AG20443 (cell line): Measurements from ENCODE around the gene TMEM125.

Experiments used
- DNase-seq: peaks from one replicate; pipeline ENCODE4 v3.0.0; 2012; ENCODE audit warnings: low spot score, mixed read lengths

TMEM125 gene

GRCh38 chr1:43247256-43247921, 22.4 kb upstream of the TMEM125 start:
- DNase-seq = no peak

DNA sequence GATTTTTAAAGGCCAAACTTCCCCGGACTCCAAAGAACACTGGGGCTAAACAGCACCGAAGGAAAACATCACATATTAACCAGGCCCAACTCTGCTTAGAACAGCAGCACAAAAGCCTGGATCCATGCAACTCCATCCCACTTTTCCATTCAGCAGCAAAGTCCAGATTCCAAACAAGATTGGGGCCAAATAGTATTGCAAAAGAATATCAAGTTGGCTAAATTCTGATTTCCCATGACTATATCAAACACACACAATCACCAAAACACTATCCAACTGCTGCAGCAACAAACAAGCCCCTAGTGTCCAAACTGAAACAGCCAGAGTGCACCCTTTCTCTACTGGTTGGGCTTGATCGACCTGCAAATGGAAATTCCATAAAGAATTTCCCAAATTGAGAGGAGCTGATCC, 19.4 kb upstream of the TMEM125 start:
- DNase-seq = no peak

DNA sequence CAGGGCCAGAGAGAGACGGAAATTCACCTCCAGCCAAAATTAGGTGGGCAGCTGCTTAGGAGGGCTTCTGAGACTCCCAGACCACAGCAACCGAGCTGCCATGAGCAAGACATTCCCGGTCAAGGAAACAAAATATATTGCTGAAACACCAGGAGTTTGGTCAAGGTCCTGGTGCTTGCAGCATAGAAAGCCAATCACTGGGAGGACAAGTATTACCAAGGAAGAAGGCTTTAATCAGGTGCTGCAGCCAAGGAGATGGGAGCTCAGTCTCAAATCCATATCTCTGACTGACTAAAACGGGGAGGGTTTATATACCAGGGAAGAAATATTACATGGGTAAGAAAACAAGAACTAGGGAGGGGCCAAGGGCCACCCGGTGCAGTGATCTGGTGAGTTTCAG, 18.8 kb upstream of the TMEM125 start:
- no peak for DNase-seq

DNA sequence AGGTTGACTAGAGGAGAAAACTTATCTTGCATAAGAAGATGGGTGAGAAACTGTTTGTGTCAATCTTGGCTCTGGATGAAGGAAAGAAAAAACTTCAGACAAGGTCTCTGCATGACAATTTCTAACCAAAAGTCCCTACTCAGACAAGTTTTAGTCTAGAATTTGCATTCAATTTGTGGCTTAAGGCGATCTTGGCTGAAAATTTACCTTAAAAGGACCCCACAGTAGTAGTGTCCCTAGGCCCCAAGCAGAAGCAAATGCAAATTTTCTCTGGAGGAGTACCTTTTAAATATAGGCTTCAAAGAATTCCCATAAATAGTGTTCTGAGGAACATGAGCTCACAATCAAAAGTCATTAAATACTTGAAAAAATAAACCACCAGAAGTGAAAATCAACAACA, 17.6 kb upstream of the TMEM125 start:
- no peak for DNase-seq

DNA sequence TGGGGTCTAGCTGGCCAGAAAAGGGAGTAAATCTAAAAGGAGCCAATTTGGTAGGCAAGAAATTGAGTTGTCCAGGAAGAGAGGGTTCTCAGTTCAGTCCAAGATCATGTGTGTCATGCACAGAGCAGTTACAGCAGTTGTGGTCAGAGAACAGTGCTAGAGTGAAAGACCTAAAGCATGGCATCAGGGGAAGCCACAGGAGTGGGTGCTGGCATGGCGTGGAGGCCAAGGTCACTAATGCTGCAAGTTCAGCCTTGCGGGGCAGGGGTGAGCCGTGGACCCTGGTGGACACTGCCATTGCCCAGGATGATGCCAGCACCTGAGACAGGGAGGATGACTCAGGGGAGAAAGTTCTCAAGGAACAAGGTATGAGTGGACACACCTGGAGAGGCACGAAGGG, 16.6 kb upstream of the TMEM125 start:
- no peak for DNase-seq

GRCh38 chr1:43253876-43254275, 15.9 kb upstream of the TMEM125 start:
- DNase-seq = no peak

DNA sequence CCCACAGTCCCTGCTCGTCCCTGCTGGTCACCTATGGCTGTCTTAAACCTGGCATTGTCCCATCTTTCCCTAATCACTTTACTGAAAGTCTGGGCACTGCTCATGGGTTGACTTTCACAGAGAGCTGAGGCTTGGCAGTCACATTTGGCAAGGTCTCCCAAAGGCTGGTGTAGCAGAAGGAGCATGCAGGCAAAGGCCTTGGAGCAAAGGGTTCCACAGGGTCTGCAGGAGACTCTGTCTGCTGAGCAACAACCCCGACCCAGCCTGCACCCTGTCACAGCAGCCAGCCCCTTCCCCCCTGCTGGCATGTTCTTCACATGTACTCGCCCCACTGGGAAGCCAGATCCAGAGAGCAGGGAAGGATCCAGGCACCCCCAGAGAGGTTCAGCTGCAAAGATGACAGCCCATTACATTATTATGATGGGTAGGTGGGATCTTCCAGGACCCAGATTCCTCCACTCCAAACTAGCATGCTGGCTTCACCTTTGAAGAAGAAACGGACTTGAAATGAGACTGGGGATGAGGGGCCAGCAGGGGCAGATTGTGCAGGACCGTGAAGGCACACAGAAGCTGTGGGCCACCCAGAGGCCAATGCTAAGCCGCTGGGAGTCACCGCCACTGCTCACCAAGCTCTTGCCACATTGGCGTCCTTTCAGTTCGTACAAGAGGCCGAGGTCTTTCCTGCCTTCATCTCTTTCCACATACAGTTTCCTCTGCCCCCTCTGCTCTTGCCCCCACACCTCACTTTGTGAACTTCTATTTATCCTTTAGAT, 14.2 kb upstream of the TMEM125 start:
- no peak for DNase-seq

DNA sequence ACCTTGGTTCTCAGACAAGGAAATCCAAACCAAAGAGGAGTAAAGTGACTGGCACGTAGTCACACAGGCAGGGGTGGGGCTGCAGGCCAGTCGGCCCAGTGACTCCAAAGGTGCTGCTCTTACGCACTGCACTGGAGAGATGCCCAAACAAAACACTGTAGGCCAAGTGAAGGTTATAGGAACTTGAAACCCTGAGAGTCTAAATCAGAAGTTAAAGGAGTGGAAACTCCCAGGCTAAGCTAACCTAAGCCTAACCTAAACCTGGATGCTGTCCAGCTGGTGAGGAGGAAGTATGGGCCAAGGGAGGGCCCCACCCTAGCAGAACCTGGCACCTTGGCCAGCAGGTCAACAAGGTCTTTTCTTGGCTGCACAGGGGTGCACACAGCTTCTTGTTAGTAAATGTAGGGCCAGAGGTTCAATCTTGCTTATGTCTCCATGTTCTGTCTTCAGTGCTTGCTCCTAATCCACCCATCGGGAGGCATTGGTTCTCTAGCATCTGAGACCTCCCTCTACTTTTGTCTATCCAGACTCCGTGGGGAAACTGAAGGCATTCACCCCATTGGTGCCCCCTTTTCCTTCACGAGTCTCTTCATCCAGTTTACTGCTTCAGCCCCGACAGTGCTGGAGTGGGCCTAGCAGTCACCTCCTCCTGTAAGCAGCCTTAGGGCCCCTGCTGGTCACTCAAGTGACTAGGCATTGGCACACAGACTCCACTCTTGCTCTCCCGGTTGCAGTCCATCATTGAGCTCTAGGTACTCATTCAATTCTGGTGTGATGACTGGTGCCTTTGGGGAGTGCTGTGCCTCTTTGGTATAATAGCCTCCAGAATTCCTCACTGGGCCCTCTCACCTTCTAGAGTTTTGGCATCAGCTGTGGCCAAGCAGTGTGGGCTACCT, 12.9 kb upstream of the TMEM125 start:
- DNase-seq = no peak

- DNase-seq = no peak
These were observed 11.4 kb upstream of the TMEM125 start for GRCh38 chr1:43258370-43258769.

DNA sequence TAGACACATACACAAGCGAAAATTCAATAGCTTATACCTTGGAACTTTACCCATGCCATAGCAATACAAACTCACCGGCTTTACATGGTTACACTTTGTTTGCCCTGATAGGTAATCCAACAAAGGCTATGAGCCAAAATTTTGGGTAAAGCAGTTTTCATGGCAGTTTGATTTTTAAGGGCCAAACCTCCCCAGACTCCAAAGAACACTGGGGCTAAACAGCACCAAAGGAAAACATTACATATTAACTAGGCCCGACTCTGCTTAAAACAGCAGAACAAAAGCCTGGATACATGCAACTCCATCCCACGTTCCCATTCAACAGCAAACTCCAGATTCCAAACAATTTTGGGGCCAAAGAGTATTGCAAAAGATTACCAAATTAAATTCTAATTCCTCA, 4.4 kb upstream of the TMEM125 start:
- DNase-seq = no peak

DNA sequence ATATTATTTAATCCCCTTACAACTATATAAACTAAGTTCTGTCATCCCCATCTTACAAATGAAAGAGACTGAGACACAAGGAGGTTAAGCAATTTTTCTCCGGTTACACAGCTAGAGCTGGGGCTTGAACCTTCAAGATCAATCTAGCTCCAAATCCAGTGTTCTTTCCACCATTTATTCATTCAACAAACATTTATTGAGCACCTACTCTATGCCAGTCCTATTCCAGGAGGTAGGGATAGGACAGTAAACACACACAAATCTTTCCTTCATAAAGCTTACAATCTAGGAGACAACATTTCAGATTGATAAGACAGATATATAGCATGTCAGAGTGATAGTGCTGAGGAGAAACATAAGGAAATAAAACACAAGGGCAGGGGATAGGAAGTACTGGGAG, 2.9 kb upstream of the TMEM125 start:
- DNase-seq = no peak

DNA sequence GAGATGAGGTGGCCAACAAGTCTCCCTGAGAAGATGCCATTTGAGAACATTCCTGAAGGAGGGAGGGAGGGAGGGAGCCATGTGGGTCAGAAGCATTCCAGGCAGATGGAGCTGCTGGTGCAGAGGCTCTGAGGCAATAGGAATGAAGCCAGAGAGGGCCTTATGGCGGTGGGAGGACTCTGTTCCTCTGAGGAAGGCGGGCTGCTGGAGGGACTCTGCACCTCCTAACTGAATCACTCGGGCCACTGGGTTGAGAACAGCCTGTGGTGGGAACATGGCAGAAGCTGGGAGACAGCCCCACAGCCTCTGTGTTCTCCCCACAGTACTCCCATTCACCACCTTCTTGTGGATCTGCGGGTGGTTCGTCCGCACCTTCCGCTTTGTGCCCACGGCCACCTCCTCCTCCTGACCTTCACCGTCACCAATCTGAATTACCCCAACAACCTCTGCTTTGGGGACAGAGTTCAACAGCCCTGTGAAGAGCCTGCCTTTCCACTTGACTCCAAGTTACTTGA, 2.4 kb upstream of the TMEM125 start:
- DNase-seq = peak; percentile 88

DNA sequence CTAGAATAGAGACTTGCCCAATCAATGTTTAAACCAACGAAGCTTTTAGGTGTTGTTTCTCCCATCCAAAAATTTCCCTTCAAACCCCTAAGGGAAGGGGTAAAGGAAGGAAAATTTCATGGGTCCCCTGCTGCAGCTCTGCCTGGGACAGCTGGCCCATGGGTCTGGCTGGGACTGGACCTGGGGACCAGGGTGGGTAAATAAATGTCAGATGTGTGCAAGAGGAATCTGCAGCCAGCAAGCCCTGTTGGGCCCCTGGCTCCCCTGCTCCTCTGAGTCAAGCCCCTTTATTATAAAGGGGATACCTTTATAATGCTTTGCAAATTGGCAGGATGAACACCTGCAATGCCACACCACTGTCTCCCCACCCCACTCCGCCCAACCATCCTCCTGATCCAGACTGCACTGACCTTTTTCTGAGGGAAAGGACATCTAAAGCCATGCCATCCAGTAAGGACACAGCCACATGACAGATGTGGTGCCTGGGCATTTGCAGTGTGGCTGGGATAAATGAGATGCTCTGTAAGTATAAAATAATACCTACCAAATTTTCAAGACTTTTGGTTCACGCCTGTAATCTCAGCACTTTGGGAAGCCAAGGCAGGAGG, 1.9 kb upstream of the TMEM125 start:
- DNase-seq = no peak

DNA sequence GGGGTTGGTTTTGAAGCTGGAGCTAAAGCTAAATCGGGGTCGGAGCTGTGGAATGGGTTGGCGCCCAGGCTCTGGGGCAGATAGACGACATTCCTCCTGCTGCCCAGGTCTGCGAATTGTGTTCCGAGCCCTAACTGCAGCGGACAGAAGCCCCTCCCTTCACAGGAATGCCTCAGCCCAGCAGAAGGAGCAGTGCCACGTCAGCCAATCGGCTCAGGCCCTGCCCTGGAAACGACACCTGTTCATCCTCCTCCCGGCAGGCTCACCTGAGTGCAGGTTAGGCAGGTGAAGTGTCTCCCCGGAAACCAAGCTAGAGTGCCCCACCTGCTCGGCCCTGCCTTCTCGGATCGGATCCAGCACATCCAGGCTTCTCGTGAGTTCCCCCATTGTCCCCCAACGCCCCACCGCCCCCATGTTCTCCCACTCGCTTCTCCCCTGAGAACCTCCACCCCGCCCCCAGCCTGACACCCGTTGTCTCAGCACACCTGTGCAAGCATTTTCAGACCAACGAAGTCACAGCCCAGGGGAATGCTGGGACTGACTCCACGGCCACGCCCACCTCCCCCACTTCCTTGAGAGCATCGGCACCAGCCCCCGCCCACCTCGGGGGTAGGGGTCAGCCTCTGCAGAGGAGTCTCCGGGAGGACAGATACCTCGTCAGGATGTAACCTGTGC, 775 bp downstream of the TMEM125 start:
- DNase-seq = no peak

DNA sequence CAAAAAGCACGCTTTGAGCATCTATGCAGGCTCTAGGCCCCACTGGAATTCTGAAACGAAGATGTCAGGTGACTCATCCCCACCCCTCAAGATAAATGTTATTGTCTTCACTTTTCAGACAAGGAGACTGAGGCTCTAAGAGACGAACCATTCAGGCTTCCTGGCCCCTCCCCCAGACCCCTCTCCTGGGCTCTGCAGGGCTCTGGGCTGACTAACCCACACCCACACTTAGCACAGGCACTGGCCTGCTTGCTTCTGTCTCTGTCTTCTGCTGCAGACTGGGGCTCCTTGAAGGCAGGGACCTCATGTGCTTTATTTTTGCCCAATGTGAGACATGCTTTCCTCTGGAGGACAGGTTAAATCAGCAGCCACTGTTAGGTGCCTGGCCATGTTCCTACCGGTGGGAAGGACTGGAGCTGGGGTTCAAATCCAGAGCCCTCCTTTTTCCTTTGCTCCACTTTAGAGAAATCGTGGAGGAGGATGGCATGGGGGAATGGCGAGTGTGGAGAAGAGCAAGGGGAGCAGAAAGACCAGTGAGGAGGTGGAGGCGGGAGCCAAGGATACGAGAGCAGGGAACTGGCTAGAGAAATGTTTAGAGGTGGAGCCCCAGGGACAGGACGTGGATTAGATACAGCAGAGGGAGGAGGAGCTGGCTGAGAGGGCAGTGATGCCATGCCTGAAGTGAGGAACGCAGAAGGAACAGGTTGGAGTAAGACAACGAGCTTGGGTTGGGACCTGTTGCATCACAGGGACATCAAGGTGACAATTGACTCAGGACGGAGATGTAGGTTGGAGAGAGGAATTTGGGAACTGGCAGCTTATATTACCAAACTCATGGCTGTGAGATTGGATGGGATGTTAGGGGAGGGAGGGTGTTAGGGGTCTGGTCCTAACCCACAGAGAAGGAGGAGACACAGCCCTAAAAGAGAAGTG, 1.7 kb downstream of the TMEM125 start:
- DNase-seq = no peak

GRCh38 chr1:43272161-43272560, 2.4 kb downstream of the TMEM125 start:
- DNase-seq = no peak

DNA sequence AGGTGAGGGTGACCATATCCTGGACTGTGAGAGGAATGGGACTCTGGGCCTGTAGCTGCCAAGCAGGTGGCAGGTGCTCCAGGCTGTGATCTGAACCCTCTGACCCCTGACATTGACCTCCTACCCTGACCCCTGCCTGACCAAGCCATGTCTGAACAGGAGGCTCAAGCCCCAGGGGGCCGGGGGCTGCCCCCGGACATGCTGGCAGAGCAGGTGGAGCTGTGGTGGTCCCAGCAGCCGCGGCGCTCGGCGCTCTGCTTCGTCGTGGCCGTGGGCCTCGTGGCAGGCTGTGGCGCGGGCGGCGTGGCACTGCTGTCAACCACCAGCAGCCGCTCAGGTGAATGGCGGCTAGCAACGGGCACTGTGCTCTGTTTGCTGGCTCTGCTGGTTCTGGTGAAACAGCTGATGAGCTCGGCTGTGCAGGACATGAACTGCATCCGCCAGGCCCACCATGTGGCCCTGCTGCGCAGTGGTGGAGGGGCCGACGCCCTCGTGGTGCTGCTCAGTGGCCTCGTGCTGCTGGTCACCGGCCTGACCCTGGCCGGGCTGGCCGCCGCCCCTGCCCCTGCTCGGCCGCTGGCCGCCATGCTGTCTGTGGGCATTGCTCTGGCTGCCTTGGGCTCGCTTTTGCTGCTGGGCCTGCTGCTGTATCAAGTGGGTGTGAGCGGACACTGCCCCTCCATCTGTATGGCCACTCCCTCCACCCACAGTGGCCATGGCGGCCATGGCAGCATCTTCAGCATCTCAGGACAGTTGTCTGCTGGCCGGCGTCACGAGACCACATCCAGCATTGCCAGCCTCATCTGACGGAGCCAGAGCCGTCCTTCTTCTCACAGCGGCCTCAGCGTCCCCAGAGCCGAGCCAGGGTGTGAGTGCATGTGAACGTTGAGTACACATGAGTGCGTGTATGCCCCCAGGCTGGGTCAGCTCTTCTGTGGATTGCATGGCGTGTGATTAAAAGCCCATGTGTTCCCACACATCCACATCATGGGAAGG, 3.1 kb downstream of the TMEM125 start:
- no peak for DNase-seq

GRCh38 chr1:43273708-43274107, 3.9 kb downstream of the TMEM125 start:
- DNase-seq = no peak

GRCh38 chr1:43274125-43274803, 4.5 kb downstream of the TMEM125 start:
- no peak for DNase-seq
